ENCODE measurements around the gene NWD2.

The NWD2 gene

GRCh38 chr4:37463033-37463856 is 218.7 kb downstream of the NWD2 start:
- Histone ChIP-seq H3K36me3 (ENCODE audit: control insufficient read depth in 2 of 2, insufficient read depth in 1 of 2, low read length in 2 of 2) (no peaks in the 10 kb centered on the region), H3K4me3 (ENCODE audit: low read depth, low read length) (no peak overlapping the region), H3K9me3 (ENCODE audit: control insufficient read depth, insufficient read depth, low read depth, low read length) (no peaks in the 10 kb centered on the region), H3K27ac (ENCODE audit: extremely low read depth, low read depth, low read length) (no peak overlapping the region), H3K4me1 (ENCODE audit: control insufficient read depth, insufficient read depth, low read length) (no peaks in the 10 kb centered on the region)
- ChIA-PET POLR2A (no interaction called here), CTCF (interaction anchor here (0.7 to 0.8 kb wide), 2 partner anchors 16 to 150 kb away, joined by 4 to 5 read pairs; no protein-coding TSS in a partner anchor)
- TF ChIP-seq SCRT1 (tag by site-specific recombination; IDR thresholded peaks at IDR 0.05; ENCODE audit: borderline replicate concordance): no peak

GRCh38 chr4:37464373-37465128 is 220.0 kb downstream of the NWD2 start:
- Histone ChIP-seq H3K4me1 (ENCODE audit: control insufficient read depth, insufficient read depth, low read length) (no peaks in the 10 kb centered on the region), H3K4me3 (ENCODE audit: low read depth, low read length) (no peak overlapping the region), H3K9me3 (ENCODE audit: control insufficient read depth, insufficient read depth, low read depth, low read length) (no peaks in the 10 kb centered on the region), H3K27ac (ENCODE audit: extremely low read depth, low read depth, low read length) (no peak overlapping the region), H3K36me3 (ENCODE audit: control insufficient read depth in 2 of 2, insufficient read depth in 1 of 2, low read length in 2 of 2) (no peaks in the 10 kb centered on the region)
- ChIA-PET CTCF (interaction anchor here (1.8 kb wide), 1 partner anchor 102 kb away, joined by 6 read pairs; no protein-coding TSS in a partner anchor), POLR2A (no interaction called here)
- TF ChIP-seq ZSCAN30 (tag by site-specific recombination; IDR thresholded peaks at IDR 0.05) (no peak), KLF16 (tag by site-specific recombination; IDR thresholded peaks at IDR 0.05) (no peak), ZNF600 (tag by site-specific recombination; IDR thresholded peaks at IDR 0.05) (no peak), TCF7L2 (IDR thresholded peaks at IDR 0.05; ENCODE audit: borderline replicate concordance, low read depth, low read length) (no peak), ZNF302 (tag by site-specific recombination; IDR thresholded peaks at IDR 0.05; ENCODE audit: low read depth) (no peak), KLF10 (tag by site-specific recombination; IDR thresholded peaks at IDR 0.05) (no peak), KLF17 (tag by site-specific recombination; IDR thresholded peaks at IDR 0.05) (no peak)

GRCh38 chr4:37465296-37465695 is 220.8 kb downstream of the NWD2 start:
- Histone ChIP-seq H3K36me3 (ENCODE audit: control insufficient read depth in 2 of 2, insufficient read depth in 1 of 2, low read length in 2 of 2) (no peaks in the 10 kb centered on the region), H3K27ac (ENCODE audit: extremely low read depth, low read depth, low read length) (no peak overlapping the region), H3K9me3 (ENCODE audit: control insufficient read depth, insufficient read depth, low read depth, low read length) (no peaks in the 10 kb centered on the region), H3K4me1 (ENCODE audit: control insufficient read depth, insufficient read depth, low read length) (no peaks in the 10 kb centered on the region), H3K4me3 (ENCODE audit: low read depth, low read length) (no peak overlapping the region)
- ChIA-PET CTCF (interaction anchor here (1.8 kb wide), 1 partner anchor 101 kb away, joined by 6 read pairs; no protein-coding TSS in a partner anchor), POLR2A (no interaction called here)
- TF ChIP-seq ZNF791 (tag by site-specific recombination; IDR thresholded peaks at IDR 0.05) (no peak), ZNF621 (tag by site-specific recombination; IDR thresholded peaks at IDR 0.05) (no peak), ZNF114 (tag by site-specific recombination; IDR thresholded peaks at IDR 0.05) (no peak), GLI4 (tag by site-specific recombination; IDR thresholded peaks at IDR 0.05) (no peak), SETDB1 (IDR thresholded peaks at IDR 0.05; ENCODE audit: insufficient read length, low read length) (no peak)

GRCh38 chr4:37465845-37466244 is 221.3 kb downstream of the NWD2 start:
- ChIA-PET CTCF (interaction anchor here (1.8 kb wide), 1 partner anchor 101 kb away, joined by 6 read pairs; no protein-coding TSS in a partner anchor), POLR2A (no interaction called here)
- H3K36me3 ChIP-seq (ENCODE audit: control insufficient read depth in 2 of 2, insufficient read depth in 1 of 2, low read length in 2 of 2): no peaks in the 10 kb centered on the region
- H3K4me3 ChIP-seq (ENCODE audit: low read depth, low read length): no peak overlapping the region
- no peak overlapping the region for H3K27ac ChIP-seq (ENCODE audit: extremely low read depth, low read depth, low read length)
- no peaks in the 10 kb centered on the region for H3K4me1 ChIP-seq (ENCODE audit: control insufficient read depth, insufficient read depth, low read length)
- H3K9me3 ChIP-seq (ENCODE audit: control insufficient read depth, insufficient read depth, low read depth, low read length): no peaks in the 10 kb centered on the region
- TF ChIP-seq ZNF354C (tag by site-specific recombination; IDR thresholded peaks at IDR 0.05; ENCODE audit: borderline replicate concordance, low read depth): no peak
- no peak for TF ChIP-seq MEIS1 (CRISPR knock-in tag; IDR thresholded peaks at IDR 0.05; ENCODE audit: borderline replicate concordance)
- TF ChIP-seq ZBTB7A (tag by site-specific recombination; IDR thresholded peaks at IDR 0.05; ENCODE audit: low read depth): no peak
- no peak for TF ChIP-seq RBAK (tag by site-specific recombination; IDR thresholded peaks at IDR 0.05)
- no peak for TF ChIP-seq ZNF645 (tag by site-specific recombination; IDR thresholded peaks at IDR 0.05)
- TF ChIP-seq ZNF843 (tag by site-specific recombination; IDR thresholded peaks at IDR 0.05): no peak
- no peak for TF ChIP-seq ZNF704 (tag by site-specific recombination; IDR thresholded peaks at IDR 0.05)
- TF ChIP-seq ZNF133 (tag by site-specific recombination; IDR thresholded peaks at IDR 0.05): no peak
- no peak for TF ChIP-seq IKZF3 (tag by site-specific recombination; IDR thresholded peaks at IDR 0.05)
- no peak for TF ChIP-seq KLF17 (tag by site-specific recombination; IDR thresholded peaks at IDR 0.05)
